Body of pancreas (tissue), 4 donors: Measurements from ENCODE around the gene VWA5A. TPM values are rescaled to one million over a fixed set of nuclear protein-coding genes. Genes with fewer than 3 reads are reported as not detected.
A peak's percentile ranks its signal among the peaks of the same experiment; 100 is the strongest.

Experiments used
- ATAC-seq: fragments of 150-250 bp; one replicate; pipeline ENCODE4 v1.9.1; 2016
- DNase-seq, 4 donors: peaks; one replicate each; pipeline ENCODE4 v3.0.0-alpha.2; 2019
- H3K27ac ChIP-seq, 4 donors: fragments of 200-600 bp; sonication (generic); 1 replicate in 3 of 4; 2 replicates in 1 of 4; pipeline versions ENCODE4 v1.5.1 to v1.6.1; 2016 to 2019; ENCODE audit warnings: mild to moderate bottlenecking in 1 of 4, mixed read lengths in 1 of 4, moderate library complexity in 1 of 4
- H3K27me3 ChIP-seq, 2 donors: fragments of 200-600 bp; sonication (generic); one replicate each; pipeline ENCODE4 v1.6.0; 2016; ENCODE audit warnings: mild to moderate bottlenecking in 1 of 2
- H3K36me3 ChIP-seq, 2 donors: fragments of 200-600 bp; sonication (generic); replicated peaks in 1 of 2; 2 replicates each; pipeline ENCODE4 v1.5.1; 2016; ENCODE audit warnings: low read depth in 2 of 2; ENCODE audit not compliant: insufficient read depth in 1 of 2
- H3K4me1 ChIP-seq: fragments of 200-600 bp; sonication (generic); one replicate; pipeline ENCODE4 v1.6.0; 2016
- H3K4me3 ChIP-seq, 2 donors: fragments of 200-600 bp; sonication (generic); 1 replicate in 1 of 2; 2 replicates in 1 of 2; pipeline ENCODE4 v1.5.1; 2016 to 2019
- H3K9me3 ChIP-seq, 3 donors: fragments of 200-600 bp; sonication (generic); 1 replicate in 2 of 3; 2 replicates in 1 of 3; pipeline ENCODE4 v1.5.1; 2016
- CTCF ChIP-seq, 7 experiments: fragments of 450-650 bp in 4 of 7; fragments of 200-600 bp in 3 of 7; sonication (generic) in 3 of 7; IDR thresholded peaks; one replicate each; pipeline ENCODE4 v1.5.1; 2016 to 2019; ENCODE audit warnings: antibody characterized with exemption in 7 of 7
- POLR2A ChIP-seq, 3 donors: fragments of 450-650 bp; IDR thresholded peaks; one replicate each; pipeline ENCODE4 v1.6.1; 2016; ENCODE audit warnings: antibody characterized with exemption in 3 of 3, mild to moderate bottlenecking in 2 of 3
- WGBS, 2 donors: methylation state at CpG; one replicate each; pipeline ENCODE4 v1.1.5; 2017; 5-methylcytosine and 5-hydroxymethylcytosine counted together
- intact Hi-C: fragments of 100-400 bp; cut with DNase I; formaldehyde crosslinking; loops from one replicate; pipeline ENCODE4 v1.15.1; 2023
- total RNA-seq, 2 donors: library from RNA; depleted of rRNA; stranded (reverse); fragments of >200 nt; gene quantifications; one replicate each; pipeline ENCODE4 v1.1.0, GENCODE V29; 2016

Gene VWA5A
- total RNA-seq, 2 donors from 2014 or later, result 18.9 to 37.2 TPM

- DNase-seq (peak in 1 of 4 donors; percentile 31), ATAC-seq (no peak)
- TF ChIP-seq CTCF (IDR thresholded peaks at IDR 0.05) (no peak), POLR2A (IDR thresholded peaks at IDR 0.05) (no peak)
- H3K36me3 ChIP-seq, result no peaks in the 10 kb centered on the region
- no peak overlapping the region for H3K4me3 ChIP-seq
- H3K4me1 ChIP-seq, result no peaks in the 10 kb centered on the region
- no peak overlapping the region for H3K27ac ChIP-seq
- intact Hi-C loops, result no loop called here
- 55 to 59% methylated on average over 10 of the region's 10 CpGs for WGBS, 2 donors
- H3K27me3 ChIP-seq, result no peaks in the 10 kb centered on the region
- H3K9me3 ChIP-seq, result no peaks in the 10 kb centered on the region
Observed at GRCh38 chr11:124085997-124086846, 29.0 kb upstream of the VWA5A start.

GRCh38 chr11:124090996-124091395, 24.3 kb upstream of the VWA5A start:
- ATAC-seq (no peak), DNase-seq (no peak)
- no peak overlapping the region for H3K27ac ChIP-seq
- intact Hi-C loops, result no loop called here
- no peak for TF ChIP-seq POLR2A (IDR thresholded peaks at IDR 0.05)
- TF ChIP-seq CTCF (IDR thresholded peaks at IDR 0.05), result no peak
- no peaks in the 10 kb centered on the region for H3K27me3 ChIP-seq
- H3K36me3 ChIP-seq, result no peaks in the 10 kb centered on the region
- no peaks in the 10 kb centered on the region for H3K4me1 ChIP-seq
- H3K4me3 ChIP-seq, result no peak overlapping the region
- H3K9me3 ChIP-seq, result no peaks in the 10 kb centered on the region

GRCh38 chr11:124093330-124093729, 21.9 kb upstream of the VWA5A start:
- DNase-seq (no peak), ATAC-seq (no peak)
- WGBS, 2 donors, result 90 to 91% methylated on average over 2 of the region's 2 CpGs
- no peak overlapping the region for H3K4me3 ChIP-seq
- H3K27me3 ChIP-seq, result no peaks in the 10 kb centered on the region
- no peak for TF ChIP-seq CTCF (IDR thresholded peaks at IDR 0.05)
- no peak for TF ChIP-seq POLR2A (IDR thresholded peaks at IDR 0.05)
- intact Hi-C loops, result no loop called here
- no peaks in the 10 kb centered on the region for H3K36me3 ChIP-seq
- H3K9me3 ChIP-seq, result no peaks in the 10 kb centered on the region
- no peaks in the 10 kb centered on the region for H3K4me1 ChIP-seq
- no peak overlapping the region for H3K27ac ChIP-seq

GRCh38 chr11:124094731-124095130, 20.5 kb upstream of the VWA5A start:
- WGBS, 2 donors, result 62 to 75% methylated on average over 5 of the region's 5 CpGs
- Histone ChIP-seq H3K27ac (no peak overlapping the region), H3K36me3 (no peaks in the 10 kb centered on the region), H3K9me3 (no peaks in the 10 kb centered on the region), H3K4me3 (no peak overlapping the region), H3K27me3 (no peaks in the 10 kb centered on the region), H3K4me1 (no peaks in the 10 kb centered on the region)
- no peak for TF ChIP-seq CTCF (IDR thresholded peaks at IDR 0.05)
- no peak for TF ChIP-seq POLR2A (IDR thresholded peaks at IDR 0.05)
- intact Hi-C loops, result no loop called here
- no peak for ATAC-seq
- no peak for DNase-seq

- H3K27ac ChIP-seq, result no peak overlapping the region
- ATAC-seq (no peak), DNase-seq (no peak)
- no peaks in the 10 kb centered on the region for H3K9me3 ChIP-seq
- no peak overlapping the region for H3K4me3 ChIP-seq
- H3K27me3 ChIP-seq, result no peaks in the 10 kb centered on the region
- WGBS, 2 donors, result 83 to 87% methylated on average over 5 of the region's 5 CpGs
- H3K4me1 ChIP-seq, result no peaks in the 10 kb centered on the region
- H3K36me3 ChIP-seq, result no peaks in the 10 kb centered on the region
- no peak for TF ChIP-seq POLR2A (IDR thresholded peaks at IDR 0.05)
- no peak for TF ChIP-seq CTCF (IDR thresholded peaks at IDR 0.05)
- intact Hi-C loops, result no loop called here
Observed at GRCh38 chr11:124096364-124096763, 18.9 kb upstream of the VWA5A start.
